GM12878 (cell line): Measurements from ENCODE around the gene FXYD7. TPM values are rescaled to one million over a fixed set of nuclear protein-coding genes. Genes with fewer than 3 reads are reported as not detected.
A peak's percentile ranks its signal among the peaks of the same experiment; 100 is the strongest.

ENCODE experiments used
- CEBPB ChIP-seq, 2 experiments: fragments of 150-350 bp in 1 of 2; IDR thresholded peaks; 2 replicates each; pipeline ENCODE4 v1.6.1; 2012 to 2014; ENCODE audit warnings: low read depth in 2 of 2, low read length in 2 of 2, borderline replicate concordance in 1 of 2, inconsistent platforms in 1 of 2
- EGR1 ChIP-seq, 2 experiments: IDR thresholded peaks; 1 replicate in 1 of 2; 2 replicates in 1 of 2; pipeline ENCODE4 v1.6.1; 2011 to 2012; ENCODE audit warnings: low read depth in 2 of 2, low read length in 2 of 2, borderline replicate concordance in 1 of 2, mild to moderate bottlenecking in 1 of 2, moderate library complexity in 1 of 2
- EZH2 ChIP-seq: IDR thresholded peaks from 2 replicates; pipeline ENCODE4 v1.6.1; 2012; ENCODE audit warnings: low read depth, mild to moderate bottlenecking, control low read depth, inconsistent platforms, low read length, borderline replicate concordance; ENCODE audit not compliant: control insufficient read depth
- FOS ChIP-seq: IDR thresholded peaks from 3 replicates; pipeline ENCODE4 v1.6.1; 2011; ENCODE audit warnings: borderline replicate concordance; ENCODE audit not compliant: insufficient read length; ENCODE audit errors: extremely low read depth
- IKZF1 ChIP-seq: fragments of 450-650 bp; conservative IDR thresholded peaks from 2 replicates; pipeline ENCODE4 v1.6.1; 2017; ENCODE audit warnings: antibody characterized with exemption, mild to moderate bottlenecking
- IRF4 ChIP-seq: IDR thresholded peaks from 2 replicates; pipeline ENCODE4 v1.6.1; 2011; ENCODE audit warnings: low read depth, low read length
- JUNB ChIP-seq: IDR thresholded peaks from 2 replicates; pipeline ENCODE4 v1.6.1; 2016; ENCODE audit warnings: antibody characterized with exemption, mild to moderate bottlenecking
- KAT2A ChIP-seq: conservative IDR thresholded peaks from 2 replicates; pipeline ENCODE4 v1.6.1; 2011; ENCODE audit warnings: low read depth, low read length; ENCODE audit not compliant: control insufficient read depth
- KLF5 ChIP-seq: fragments of 450-650 bp; IDR thresholded peaks from 2 replicates; pipeline ENCODE4 v1.6.1; 2014; ENCODE audit warnings: mild to moderate bottlenecking; ENCODE audit not compliant: partially characterized antibody
- MTA2 ChIP-seq: fragments of 450-650 bp; IDR thresholded peaks from 2 replicates; pipeline ENCODE4 v1.6.1; 2016; ENCODE audit warnings: low read depth, mild to moderate bottlenecking, moderate library complexity
- MYB ChIP-seq: fragments of 150-350 bp; IDR thresholded peaks from 2 replicates; pipeline ENCODE4 v1.6.1; 2014; ENCODE audit warnings: mild to moderate bottlenecking, low read depth, low read length, borderline replicate concordance
- RAD21 ChIP-seq: IDR thresholded peaks from 2 replicates; pipeline ENCODE4 v1.6.1; 2011; ENCODE audit warnings: mild to moderate bottlenecking, low read depth, low read length, moderate library complexity; ENCODE audit not compliant: insufficient read depth
- RELA ChIP-seq: fragments of 450-650 bp; IDR thresholded peaks from 2 replicates; pipeline ENCODE4 v1.8.0; 2014; ENCODE audit warnings: borderline replicate concordance; ENCODE audit not compliant: partially characterized antibody
- SMARCA5 ChIP-seq: fragments of 450-650 bp; IDR thresholded peaks from 2 replicates; pipeline ENCODE4 v1.6.1; 2017; ENCODE audit warnings: mild to moderate bottlenecking
- TCF12 ChIP-seq: IDR thresholded peaks from 2 replicates; pipeline ENCODE4 v1.6.1; 2011; ENCODE audit warnings: low read depth, mild to moderate bottlenecking, low read length
- ZNF384 ChIP-seq: IDR thresholded peaks from 2 replicates; pipeline ENCODE4 v1.6.1; 2012; ENCODE audit warnings: low read depth, mild to moderate bottlenecking, low read length, improper control_type of control experiment, borderline replicate concordance
- ZSCAN29 ChIP-seq: fragments of 450-650 bp; IDR thresholded peaks from 2 replicates; pipeline ENCODE4 v1.6.1; 2017; ENCODE audit warnings: mild to moderate bottlenecking, moderate library complexity
- polyA plus RNA-seq, 11 experiments: library from polyadenylated mRNA; depleted of rRNA in 4 of 11; unstranded in 6 of 11; stranded (reverse) in 5 of 11; fragments of >200 nt; fragmentation: Nextera tagmentation in 4 of 11; fragmentation: Illumina TruSeq in 1 of 11; extraction: Ambion mirVana in 4 of 11; extraction: Trizol in 1 of 11; gene quantifications; 1 replicate in 1 of 11; 2 replicates in 10 of 11; pipeline versions ENCODE4 v1.2.1 to v1.2.3, GENCODE V29; 2011 to 2016; ENCODE audit warnings: inconsistent platforms in 2 of 11, missing spikeins in 2 of 11, low read depth in 1 of 11
- total RNA-seq, 4 experiments: library from RNA; depleted of rRNA in 3 of 4; stranded (reverse); fragments of >200 nt in 3 of 4; fragmentation: Illumina TruSeq in 1 of 4; extraction: Trizol in 1 of 4; gene quantifications; 2 replicates each; pipeline versions ENCODE4 v1.2.1 to v1.2.3, GENCODE V29; 2013 to 2021
- TF ChIP-seq, protein P1 (sequence below): fragments of 450-650 bp; IDR thresholded peaks from 2 replicates; pipeline ENCODE4 v1.6.1; 2017; ENCODE audit warnings: antibody characterized with exemption, mild to moderate bottlenecking, moderate library complexity
- TF ChIP-seq, protein P2 (sequence below): fragments of 450-650 bp; IDR thresholded peaks from 2 replicates; pipeline ENCODE4 v1.6.1; 2016; ENCODE audit warnings: mild to moderate bottlenecking, moderate library complexity, borderline replicate concordance
- TF ChIP-seq, protein P3 (sequence below): IDR thresholded peaks from 2 replicates; pipeline ENCODE4 v1.6.1; 2011; ENCODE audit warnings: borderline replicate concordance, low read depth, mild to moderate bottlenecking, moderate library complexity, mixed read lengths, low read length; ENCODE audit not compliant: insufficient read depth; ENCODE audit errors: extremely low read length
- TF ChIP-seq, protein P4 (sequence below), 3 experiments: IDR thresholded peaks in 2 of 3; conservative IDR thresholded peaks in 1 of 3; 2 replicates each; pipeline ENCODE4 v1.5.1; 2011; ENCODE audit warnings: low read depth in 3 of 3, low read length in 3 of 3, mild to moderate bottlenecking in 3 of 3, control low read depth in 2 of 3, moderate library complexity in 2 of 3, inconsistent platforms in 1 of 3, mixed read lengths in 1 of 3; ENCODE audit not compliant: control insufficient read depth in 2 of 3, insufficient read depth in 1 of 3; ENCODE audit errors: extremely low read depth in 1 of 3

Gene FXYD7
- total and polyA plus RNA-seq, 10 of the 15 experiments (the other 5 are each of a cell fraction or from before 2014, with no cell fraction given), result 0.07 to 0.28 (median 0.12) TPM; not detected in 7

DNA sequence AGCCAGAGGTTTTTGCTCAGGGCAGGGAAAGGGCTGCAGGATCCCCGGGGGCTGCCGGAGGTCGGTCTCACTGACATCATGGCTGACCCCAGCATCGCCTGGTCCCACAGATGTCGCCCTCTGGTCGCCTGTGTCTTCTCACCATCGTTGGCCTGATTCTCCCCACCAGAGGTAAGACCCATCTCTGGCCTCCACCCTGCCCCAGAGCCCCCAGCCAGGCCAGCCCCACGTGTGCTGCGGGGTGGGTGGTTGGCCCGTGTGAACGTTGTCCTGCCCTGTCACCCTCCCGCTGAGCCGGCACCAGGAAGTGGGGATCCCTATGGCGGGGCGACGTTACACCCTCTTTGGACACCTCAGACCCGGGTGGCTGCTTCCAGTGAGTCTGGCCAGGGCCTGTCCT, 12.4 kb downstream of the FXYD7 start (continued):
- TF ChIP-seq KLF5 (no peak), IKZF1 (no peak), RELA (no peak), ZNF384 (no peak), CEBPB (IDR thresholded peaks at IDR 0.05; ENCODE audit: borderline replicate concordance in 1 of 2, low read depth in 2 of 2, low read length in 2 of 2) (no peak), KAT2A (no peak), EGR1 (IDR thresholded peaks at IDR 0.05; ENCODE audit: borderline replicate concordance in 1 of 2, low read depth in 2 of 2, low read length in 2 of 2) (no peak), MYB (no peak), MTA2 (no peak), JUNB (no peak), EZH2 (no peak), TCF12 (no peak), IRF4 (no peak), RAD21 (no peak), FOS (no peak), ZSCAN29 (no peak), SMARCA5 (0 out of 2 replicates have a peak, but pooled peaks have one; percentile 32)
- TF ChIP-seq, protein P1, sequence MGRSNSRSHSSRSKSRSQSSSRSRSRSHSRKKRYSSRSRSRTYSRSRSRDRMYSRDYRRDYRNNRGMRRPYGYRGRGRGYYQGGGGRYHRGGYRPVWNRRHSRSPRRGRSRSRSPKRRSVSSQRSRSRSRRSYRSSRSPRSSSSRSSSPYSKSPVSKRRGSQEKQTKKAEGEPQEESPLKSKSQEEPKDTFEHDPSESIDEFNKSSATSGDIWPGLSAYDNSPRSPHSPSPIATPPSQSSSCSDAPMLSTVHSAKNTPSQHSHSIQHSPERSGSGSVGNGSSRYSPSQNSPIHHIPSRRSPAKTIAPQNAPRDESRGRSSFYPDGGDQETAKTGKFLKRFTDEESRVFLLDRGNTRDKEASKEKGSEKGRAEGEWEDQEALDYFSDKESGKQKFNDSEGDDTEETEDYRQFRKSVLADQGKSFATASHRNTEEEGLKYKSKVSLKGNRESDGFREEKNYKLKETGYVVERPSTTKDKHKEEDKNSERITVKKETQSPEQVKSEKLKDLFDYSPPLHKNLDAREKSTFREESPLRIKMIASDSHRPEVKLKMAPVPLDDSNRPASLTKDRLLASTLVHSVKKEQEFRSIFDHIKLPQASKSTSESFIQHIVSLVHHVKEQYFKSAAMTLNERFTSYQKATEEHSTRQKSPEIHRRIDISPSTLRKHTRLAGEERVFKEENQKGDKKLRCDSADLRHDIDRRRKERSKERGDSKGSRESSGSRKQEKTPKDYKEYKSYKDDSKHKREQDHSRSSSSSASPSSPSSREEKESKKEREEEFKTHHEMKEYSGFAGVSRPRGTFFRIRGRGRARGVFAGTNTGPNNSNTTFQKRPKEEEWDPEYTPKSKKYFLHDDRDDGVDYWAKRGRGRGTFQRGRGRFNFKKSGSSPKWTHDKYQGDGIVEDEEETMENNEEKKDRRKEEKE, result no peak
- TF ChIP-seq, protein P2, sequence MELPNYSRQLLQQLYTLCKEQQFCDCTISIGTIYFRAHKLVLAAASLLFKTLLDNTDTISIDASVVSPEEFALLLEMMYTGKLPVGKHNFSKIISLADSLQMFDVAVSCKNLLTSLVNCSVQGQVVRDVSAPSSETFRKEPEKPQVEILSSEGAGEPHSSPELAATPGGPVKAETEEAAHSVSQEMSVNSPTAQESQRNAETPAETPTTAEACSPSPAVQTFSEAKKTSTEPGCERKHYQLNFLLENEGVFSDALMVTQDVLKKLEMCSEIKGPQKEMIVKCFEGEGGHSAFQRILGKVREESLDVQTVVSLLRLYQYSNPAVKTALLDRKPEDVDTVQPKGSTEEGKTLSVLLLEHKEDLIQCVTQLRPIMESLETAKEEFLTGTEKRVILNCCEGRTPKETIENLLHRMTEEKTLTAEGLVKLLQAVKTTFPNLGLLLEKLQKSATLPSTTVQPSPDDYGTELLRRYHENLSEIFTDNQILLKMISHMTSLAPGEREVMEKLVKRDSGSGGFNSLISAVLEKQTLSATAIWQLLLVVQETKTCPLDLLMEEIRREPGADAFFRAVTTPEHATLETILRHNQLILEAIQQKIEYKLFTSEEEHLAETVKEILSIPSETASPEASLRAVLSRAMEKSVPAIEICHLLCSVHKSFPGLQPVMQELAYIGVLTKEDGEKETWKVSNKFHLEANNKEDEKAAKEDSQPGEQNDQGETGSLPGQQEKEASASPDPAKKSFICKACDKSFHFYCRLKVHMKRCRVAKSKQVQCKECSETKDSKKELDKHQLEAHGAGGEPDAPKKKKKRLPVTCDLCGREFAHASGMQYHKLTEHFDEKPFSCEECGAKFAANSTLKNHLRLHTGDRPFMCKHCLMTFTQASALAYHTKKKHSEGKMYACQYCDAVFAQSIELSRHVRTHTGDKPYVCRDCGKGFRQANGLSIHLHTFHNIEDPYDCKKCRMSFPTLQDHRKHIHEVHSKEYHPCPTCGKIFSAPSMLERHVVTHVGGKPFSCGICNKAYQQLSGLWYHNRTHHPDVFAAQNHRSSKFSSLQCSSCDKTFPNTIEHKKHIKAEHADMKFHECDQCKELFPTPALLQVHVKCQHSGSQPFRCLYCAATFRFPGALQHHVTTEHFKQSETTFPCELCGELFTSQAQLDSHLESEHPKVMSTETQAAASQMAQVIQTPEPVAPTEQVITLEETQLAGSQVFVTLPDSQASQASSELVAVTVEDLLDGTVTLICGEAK, result no peak
- TF ChIP-seq, protein P3, sequence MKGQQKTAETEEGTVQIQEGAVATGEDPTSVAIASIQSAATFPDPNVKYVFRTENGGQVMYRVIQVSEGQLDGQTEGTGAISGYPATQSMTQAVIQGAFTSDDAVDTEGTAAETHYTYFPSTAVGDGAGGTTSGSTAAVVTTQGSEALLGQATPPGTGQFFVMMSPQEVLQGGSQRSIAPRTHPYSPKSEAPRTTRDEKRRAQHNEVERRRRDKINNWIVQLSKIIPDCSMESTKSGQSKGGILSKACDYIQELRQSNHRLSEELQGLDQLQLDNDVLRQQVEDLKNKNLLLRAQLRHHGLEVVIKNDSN, result peak; percentile 40
- TF ChIP-seq, protein P4, sequence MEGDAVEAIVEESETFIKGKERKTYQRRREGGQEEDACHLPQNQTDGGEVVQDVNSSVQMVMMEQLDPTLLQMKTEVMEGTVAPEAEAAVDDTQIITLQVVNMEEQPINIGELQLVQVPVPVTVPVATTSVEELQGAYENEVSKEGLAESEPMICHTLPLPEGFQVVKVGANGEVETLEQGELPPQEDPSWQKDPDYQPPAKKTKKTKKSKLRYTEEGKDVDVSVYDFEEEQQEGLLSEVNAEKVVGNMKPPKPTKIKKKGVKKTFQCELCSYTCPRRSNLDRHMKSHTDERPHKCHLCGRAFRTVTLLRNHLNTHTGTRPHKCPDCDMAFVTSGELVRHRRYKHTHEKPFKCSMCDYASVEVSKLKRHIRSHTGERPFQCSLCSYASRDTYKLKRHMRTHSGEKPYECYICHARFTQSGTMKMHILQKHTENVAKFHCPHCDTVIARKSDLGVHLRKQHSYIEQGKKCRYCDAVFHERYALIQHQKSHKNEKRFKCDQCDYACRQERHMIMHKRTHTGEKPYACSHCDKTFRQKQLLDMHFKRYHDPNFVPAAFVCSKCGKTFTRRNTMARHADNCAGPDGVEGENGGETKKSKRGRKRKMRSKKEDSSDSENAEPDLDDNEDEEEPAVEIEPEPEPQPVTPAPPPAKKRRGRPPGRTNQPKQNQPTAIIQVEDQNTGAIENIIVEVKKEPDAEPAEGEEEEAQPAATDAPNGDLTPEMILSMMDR (IDR thresholded peaks at IDR 0.05 in 2 of 3, conservative IDR thresholded peaks at IDR 0.05 in 1 of 3; ENCODE audit: control insufficient read depth in 2 of 3, extremely low read depth in 1 of 3, insufficient read depth in 1 of 3, low read depth in 3 of 3, low read length in 3 of 3), result no peak
